H1 (cell line): Measurements from ENCODE around the gene SH2D7. TPM values are rescaled to one million over a fixed set of nuclear protein-coding genes. Genes with fewer than 3 reads are reported as not detected.

Source experiments
- CTCF ChIA-PET: fragments of 300-600 bp; sonication (Branson Sonifier 250); formaldehyde crosslinking; loops from one replicate; lab custom pipeline; 2021; ENCODE audit not compliant: partially characterized antibody; lab: Charles Lee
- POLR2A ChIA-PET: fragments of 300-600 bp; sonication (Branson Sonifier 250); formaldehyde crosslinking; loops from one replicate; lab custom pipeline; 2021; ENCODE audit warnings: inconsistent platforms; ENCODE audit not compliant: partially characterized antibody; lab: Charles Lee
- DNase-seq, 2 experiments: peaks; one replicate each; pipeline versions ENCODE4 v3.0.0 to v3.0.0-alpha.2; 2010 to 2022; ENCODE audit warnings: low spot score in 2 of 2, low read depth in 1 of 2, mixed read lengths in 1 of 2
- FAIRE-seq: peaks from 2 replicates; lab custom pipeline; 2011; peaks lifted over from hg19 to GRCh38; lab: Jason Lieb, UNC
- H2AFZ ChIP-seq: 2 replicates; pipeline ENCODE4 v1.8.1; 2012; ENCODE audit warnings: low read length, inconsistent platforms
- H2AK5ac ChIP-seq: 2 replicates; pipeline ENCODE4 v1.6.1; 2013; ENCODE audit warnings: low read depth, low read length
- H2BK120ac ChIP-seq: replicated peaks from 2 replicates; pipeline ENCODE3; 2013; ENCODE audit warnings: low read depth, low read length, inconsistent platforms
- H2BK12ac ChIP-seq: 2 replicates; pipeline ENCODE4 v1.6.1; 2013; ENCODE audit warnings: low read depth, low read length
- H2BK15ac ChIP-seq: 2 replicates; pipeline ENCODE4 v1.6.1; 2013; ENCODE audit warnings: low read length
- H2BK20ac ChIP-seq: 2 replicates; pipeline ENCODE4 v1.6.1; 2013; ENCODE audit warnings: low read length
- H2BK5ac ChIP-seq: 2 replicates; pipeline ENCODE4 v1.6.1; 2013; ENCODE audit warnings: low read depth, low read length
- H3K14ac ChIP-seq: 2 replicates; pipeline ENCODE4 v1.6.1; 2013; ENCODE audit warnings: inconsistent platforms; ENCODE audit not compliant: insufficient read length
- H3K18ac ChIP-seq: 2 replicates; pipeline ENCODE4 v1.6.1; 2013; ENCODE audit warnings: low read length; ENCODE audit errors: extremely low read depth
- H3K23ac ChIP-seq: 2 replicates; pipeline ENCODE4 v1.6.1; 2013; ENCODE audit warnings: inconsistent platforms; ENCODE audit not compliant: insufficient read length
- H3K23me2 ChIP-seq: 2 replicates; pipeline ENCODE4 v1.6.1; 2013; ENCODE audit warnings: low read depth, low read length
- H3K27ac ChIP-seq: 2 replicates; pipeline ENCODE4 v1.6.1; 2011; ENCODE audit warnings: low read depth, low read length, inconsistent platforms
- H3K27me3 ChIP-seq, 4 experiments: replicated peaks in 1 of 4; 1 replicate in 1 of 4; 2 replicates in 3 of 4; pipeline versions ENCODE4 v1.6.1 to v1.8.1; 2011 to 2013; ENCODE audit warnings: low read length in 3 of 4, mild to moderate bottlenecking in 3 of 4, inconsistent platforms in 2 of 4, mixed read lengths in 2 of 4, moderate library complexity in 1 of 4; ENCODE audit not compliant: control insufficient read depth in 3 of 4, insufficient read depth in 3 of 4; ENCODE audit errors: extremely low read depth in 1 of 4
- H3K36me3 ChIP-seq, 4 experiments: 2 replicates each; pipeline versions ENCODE4 v1.6.1 to v1.8.1; 2011 to 2013; ENCODE audit warnings: mild to moderate bottlenecking in 4 of 4, low read length in 3 of 4, moderate library complexity in 2 of 4, control low read depth in 1 of 4, inconsistent platforms in 1 of 4; ENCODE audit not compliant: insufficient read depth in 4 of 4, control insufficient read depth in 2 of 4
- H3K4ac ChIP-seq: replicated peaks from 2 replicates; pipeline ENCODE3; 2013; ENCODE audit warnings: low read length, low read depth, mixed read lengths, inconsistent platforms; ENCODE audit not compliant: insufficient read length
- H3K4me1 ChIP-seq, 4 experiments: replicated peaks in 1 of 4; 1 replicate in 1 of 4; 2 replicates in 3 of 4; pipeline versions ENCODE4 v1.6.1 to v1.8.1; 2011 to 2013; ENCODE audit warnings: low read length in 3 of 4, inconsistent platforms in 2 of 4, mixed read lengths in 1 of 4; ENCODE audit not compliant: insufficient read depth in 4 of 4, control insufficient read depth in 3 of 4
- H3K4me2 ChIP-seq, 2 experiments: 2 replicates each; pipeline versions ENCODE4 v1.6.1 to v1.8.1; 2011 to 2013; ENCODE audit warnings: low read depth in 2 of 2, low read length in 2 of 2, control low read depth in 1 of 2, inconsistent platforms in 1 of 2, mild to moderate bottlenecking in 1 of 2; ENCODE audit not compliant: insufficient read depth in 1 of 2
- H3K4me3 ChIP-seq, 4 experiments: fragments of 200-600, 300-600 bp in 1 of 4; sonication (generic), shearing (Covaris generic), sonication (Bioruptor Twin) in 1 of 4; 2 replicates each; pipeline versions ENCODE4 v1.5.1 to v1.8.1; 2011 to 2016; ENCODE audit warnings: low read length in 4 of 4, low read depth in 3 of 4, control low read depth in 2 of 4, inconsistent platforms in 2 of 4, mild to moderate bottlenecking in 2 of 4, mixed read lengths in 1 of 4, moderate library complexity in 1 of 4; ENCODE audit not compliant: insufficient read depth in 2 of 4; ENCODE audit errors: extremely low read depth in 1 of 4
- H3K56ac ChIP-seq: replicated peaks from 2 replicates; pipeline ENCODE3; 2013; ENCODE audit warnings: low read depth, mild to moderate bottlenecking, mixed read lengths, low read length, inconsistent platforms; ENCODE audit not compliant: insufficient read length
- H3K79me1 ChIP-seq: 2 replicates; pipeline ENCODE4 v1.6.1; 2013; ENCODE audit warnings: low read depth, low read length, control low read depth
- H3K79me2 ChIP-seq, 2 experiments: 2 replicates each; pipeline versions ENCODE4 v1.6.1 to v1.8.1; 2012 to 2013; ENCODE audit warnings: low read length in 2 of 2, mild to moderate bottlenecking in 2 of 2, inconsistent platforms in 1 of 2; ENCODE audit not compliant: insufficient read depth in 2 of 2, control insufficient read depth in 1 of 2
- H3K9ac ChIP-seq, 4 experiments: replicated peaks in 1 of 4; 1 replicate in 1 of 4; 2 replicates in 3 of 4; pipeline versions ENCODE4 v1.6.1 to v1.8.1; 2011 to 2013; ENCODE audit warnings: low read depth in 3 of 4, low read length in 3 of 4, control low read depth in 2 of 4, mild to moderate bottlenecking in 2 of 4, moderate library complexity in 2 of 4, inconsistent platforms in 1 of 4; ENCODE audit errors: extremely low read depth in 1 of 4
- H3K9me3 ChIP-seq, 2 experiments: 2 replicates each; pipeline versions ENCODE4 v1.6.1 to v1.8.1; 2012 to 2013; ENCODE audit warnings: mild to moderate bottlenecking in 2 of 2, moderate library complexity in 2 of 2, control low read depth in 1 of 2, inconsistent platforms in 1 of 2, low read depth in 1 of 2, low read length in 1 of 2, mixed read lengths in 1 of 2; ENCODE audit not compliant: insufficient read depth in 2 of 2
- H4K20me1 ChIP-seq, 2 experiments: replicated peaks in 1 of 2; 2 replicates each; pipeline versions ENCODE3 to v1.8.1; 2011 to 2013; ENCODE audit warnings: inconsistent platforms in 2 of 2, low read length in 2 of 2, mild to moderate bottlenecking in 1 of 2; ENCODE audit not compliant: insufficient read depth in 2 of 2, control insufficient read depth in 1 of 2
- H4K5ac ChIP-seq: 2 replicates; pipeline ENCODE4 v1.6.1; 2013; ENCODE audit warnings: low read length, low read depth, mixed read lengths, inconsistent platforms; ENCODE audit not compliant: insufficient read length
- H4K8ac ChIP-seq: 2 replicates; pipeline ENCODE4 v1.8.0; 2013; ENCODE audit warnings: mild to moderate bottlenecking, moderate library complexity, low read length, inconsistent platforms; ENCODE audit not compliant: insufficient read depth; ENCODE audit errors: extremely low read depth
- H4K91ac ChIP-seq: replicated peaks from 2 replicates; pipeline ENCODE3; 2013; ENCODE audit warnings: low read length, mixed read lengths, inconsistent platforms; ENCODE audit not compliant: insufficient read length
- CEBPB ChIP-seq: IDR thresholded peaks from 2 replicates; pipeline ENCODE4 v1.6.1; 2012; ENCODE audit warnings: low read depth, low read length
- CREB1 ChIP-seq: IDR thresholded peaks from 2 replicates; pipeline ENCODE4 v1.6.1; 2012; ENCODE audit warnings: inconsistent platforms
- EGR1 ChIP-seq: IDR thresholded peaks from 2 replicates; pipeline ENCODE4 v1.6.1; 2011; ENCODE audit warnings: low read depth, low read length, borderline replicate concordance
- FOSL1 ChIP-seq: IDR thresholded peaks from 2 replicates; pipeline ENCODE4 v1.6.1; 2011; ENCODE audit warnings: mild to moderate bottlenecking, low read depth, low read length, moderate library complexity; ENCODE audit not compliant: insufficient read depth
- HDAC2 ChIP-seq, 2 experiments: fragments of 300-600 bp in 1 of 2; sonication (generic) in 1 of 2; IDR thresholded peaks; 2 replicates each; pipeline ENCODE4 v1.6.1; 2011 to 2012; ENCODE audit warnings: low read depth in 2 of 2, low read length in 2 of 2, mild to moderate bottlenecking in 2 of 2, moderate library complexity in 2 of 2, borderline replicate concordance in 1 of 2, inconsistent platforms in 1 of 2
- MAFK ChIP-seq: IDR thresholded peaks from 2 replicates; pipeline ENCODE4 v1.6.1; 2012; ENCODE audit warnings: low read depth, mild to moderate bottlenecking, improper control_type of control experiment, low read length
- NANOG ChIP-seq: IDR thresholded peaks from 2 replicates; pipeline ENCODE4 v1.6.1; 2011; ENCODE audit warnings: low read length, low read depth, mild to moderate bottlenecking, inconsistent platforms; ENCODE audit not compliant: insufficient read depth, poor library complexity, severe bottlenecking
- PHF8 ChIP-seq: fragments of 200-600 bp; sonication (generic); conservative IDR thresholded peaks from 2 replicates; pipeline ENCODE4 v1.7.1; 2012; ENCODE audit warnings: low read depth, mild to moderate bottlenecking, inconsistent platforms, low read length, moderate library complexity
- RNF2 ChIP-seq: fragments of 200-900, 300-1000 bp; sonication (generic); IDR thresholded peaks from 2 replicates; pipeline ENCODE4 v1.7.1; 2016; ENCODE audit warnings: borderline replicate concordance, low read depth, mild to moderate bottlenecking, antibody characterized with exemption, low read length; ENCODE audit not compliant: poor library complexity, severe bottlenecking; ENCODE audit errors: missing control alignments
- SAP30 ChIP-seq: fragments of 300-600 bp; sonication (generic); IDR thresholded peaks from 2 replicates; pipeline ENCODE4 v1.7.1; 2012; ENCODE audit warnings: low read length, moderate library complexity, mild to moderate bottlenecking, inconsistent platforms; ENCODE audit not compliant: insufficient read depth, insufficient replicate concordance
- SP1 ChIP-seq: IDR thresholded peaks from 2 replicates; pipeline ENCODE4 v1.6.1; 2011; ENCODE audit warnings: low read depth, low read length
- WGBS, 2 experiments: shearing (Covaris generic) in 1 of 2; methylation state at CpG; one replicate each; pipeline versions ENCODE4 v1.1.6 to v1.1.7; 2013 to 2015; ENCODE audit warnings: low lambda C conversion rate in 2 of 2, mixed read lengths in 2 of 2, inconsistent platforms in 1 of 2, low coverage in 1 of 2, missing lambda C conversion rate in 1 of 2; ENCODE audit not compliant: insufficient replicate concordance in 2 of 2, insufficient coverage in 1 of 2, insufficient read length in 1 of 2; ENCODE audit errors: extremely low coverage in 1 of 2, missing lambda C conversion rate in 1 of 2; 5-methylcytosine and 5-hydroxymethylcytosine counted together
- polyA plus RNA-seq, 7 experiments: library from polyadenylated mRNA; depleted of rRNA in 3 of 7; stranded (reverse) in 5 of 7; unstranded in 2 of 7; fragments of >200 nt in 5 of 7; fragments of 200-250 nt in 2 of 7; gene quantifications; 1 replicate in 5 of 7; 2 replicates in 1 of 7; 4 replicates in 1 of 7; pipeline versions ENCODE4 v1.2.1 to v1.2.3, GENCODE V29; 2011 to 2013; ENCODE audit warnings: missing spikeins in 2 of 7, mixed read lengths in 2 of 7
- total RNA-seq: library from RNA; stranded (reverse); fragmentation: NEBNext Ultra II Directional; extraction: Animal tissue kit (Norgen Biotek cat#: 25700); gene quantifications from 2 replicates; pipeline ENCODE4 v1.2.1, GENCODE V29; 2021
- TF ChIP-seq, protein P1 (sequence below): IDR thresholded peaks from 2 replicates; pipeline ENCODE4 v1.6.1; 2012; ENCODE audit warnings: inconsistent platforms

Gene SH2D7
- total and polyA plus RNA-seq, 2 of the 8 experiments (the other 6 are each of a cell fraction or from before 2014, with no cell fraction given) = not detected

DNA sequence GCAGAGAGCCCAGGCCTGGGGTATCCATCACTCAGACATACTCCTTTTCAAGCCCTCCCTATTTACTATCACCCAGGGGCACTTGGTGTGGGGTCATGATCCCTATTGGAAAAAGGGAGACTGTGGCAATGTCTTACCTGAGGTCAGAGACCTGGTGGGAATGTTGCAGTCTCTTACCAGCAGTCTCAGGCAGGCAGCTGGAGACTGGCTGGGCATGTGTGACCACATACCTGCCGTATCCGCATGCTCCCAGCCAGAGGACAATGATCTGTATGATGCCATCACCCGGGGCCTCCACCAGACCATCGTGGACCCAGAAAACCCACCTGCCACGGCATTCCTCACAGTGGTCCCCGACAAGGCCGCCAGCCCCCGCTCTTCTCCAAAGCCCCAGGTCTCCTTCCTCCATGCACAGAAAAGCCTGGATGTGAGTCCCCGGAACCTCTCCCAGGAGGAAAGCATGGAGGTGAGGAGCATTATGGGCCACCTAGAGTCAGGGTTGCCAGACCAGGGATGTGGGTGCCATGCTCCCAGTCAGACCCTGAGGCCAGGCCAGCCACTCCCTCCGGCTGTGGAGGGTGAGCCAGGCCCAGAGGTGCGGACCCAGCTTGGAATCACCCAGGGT, 5.9 kb downstream of the SH2D7 start:
- no peak for DNase-seq
- Histone ChIP-seq H2AK5ac (no peak overlapping the region), H4K8ac (no peak overlapping the region), H2BK15ac (no peak overlapping the region), H4K5ac (no peak overlapping the region), H3K14ac (no peak overlapping the region), H2AFZ (no peak overlapping the region), H3K4ac (no peak overlapping the region), H3K4me3 (no peak overlapping the region), H3K79me2 (no peaks in the 10 kb centered on the region), H2BK5ac (no peak overlapping the region), H3K23me2 (no peaks in the 10 kb centered on the region), H2BK12ac (no peak overlapping the region), H3K79me1 (no peaks in the 10 kb centered on the region), H3K27ac (no peak overlapping the region), H3K4me2 (no peak overlapping the region), H2BK120ac (no peak overlapping the region), H3K9me3 (no peaks in the 10 kb centered on the region), H3K4me1 (no peaks in the 10 kb centered on the region), H3K36me3 (no peaks in the 10 kb centered on the region), H3K9ac (no peak overlapping the region), H3K27me3 (peaks cover 0 to 14% (median 6%) of the 10 kb centered on the region in 4 experiments; a peak in 3 of 7 replicates), H3K56ac (no peak overlapping the region), H2BK20ac (no peak overlapping the region), H4K20me1 (no peaks in the 10 kb centered on the region), H3K18ac (no peak overlapping the region), H4K91ac (no peak overlapping the region), H3K23ac (no peak overlapping the region)
- ChIA-PET CTCF (interaction anchor here (0.6 to 16.8 kb wide), 16 partner anchors 10 to 353 kb away, joined by 3 to 226 read pairs (median 4); no protein-coding TSS in a partner anchor), POLR2A (interaction anchor here (0.6 to 1.5 kb wide), 2 partner anchors 10 to 137 kb away, joined by 3 read pairs; no protein-coding TSS in a partner anchor)
- no peak for FAIRE-seq
- WGBS, 2 experiments = 88% methylated on average over 11 of the region's 11 CpGs; no CpG with 5 or more reads in 1 of the 2 experiments
- TF ChIP-seq CEBPB (no peak), NANOG (no peak), MAFK (no peak), SAP30 (no peak), PHF8 (no peak), HDAC2 (IDR thresholded peaks at IDR 0.05; ENCODE audit: borderline replicate concordance in 1 of 2, low read depth in 2 of 2, low read length in 2 of 2) (no peak), FOSL1 (no peak), EGR1 (no peak), SP1 (no peak), RNF2 (no peak), CREB1 (no peak)
- TF ChIP-seq, protein P1, sequence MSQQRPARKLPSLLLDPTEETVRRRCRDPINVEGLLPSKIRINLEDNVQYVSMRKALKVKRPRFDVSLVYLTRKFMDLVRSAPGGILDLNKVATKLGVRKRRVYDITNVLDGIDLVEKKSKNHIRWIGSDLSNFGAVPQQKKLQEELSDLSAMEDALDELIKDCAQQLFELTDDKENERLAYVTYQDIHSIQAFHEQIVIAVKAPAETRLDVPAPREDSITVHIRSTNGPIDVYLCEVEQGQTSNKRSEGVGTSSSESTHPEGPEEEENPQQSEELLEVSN = no peak
